GM20000 (cell line): ENCODE data around the gene SPACA9.

ENCODE experiments used
- DNase-seq: peaks from one replicate; pipeline ENCODE4 v3.0.0; 2012; ENCODE audit warnings: low spot score
- TF ChIP-seq, protein P1 (sequence below): IDR thresholded peaks from 2 replicates; pipeline ENCODE4 v1.5.1; 2012; ENCODE audit warnings: mild to moderate bottlenecking, control low read depth; ENCODE audit errors: extremely low read depth, missing control alignments

The SPACA9 gene

DNA sequence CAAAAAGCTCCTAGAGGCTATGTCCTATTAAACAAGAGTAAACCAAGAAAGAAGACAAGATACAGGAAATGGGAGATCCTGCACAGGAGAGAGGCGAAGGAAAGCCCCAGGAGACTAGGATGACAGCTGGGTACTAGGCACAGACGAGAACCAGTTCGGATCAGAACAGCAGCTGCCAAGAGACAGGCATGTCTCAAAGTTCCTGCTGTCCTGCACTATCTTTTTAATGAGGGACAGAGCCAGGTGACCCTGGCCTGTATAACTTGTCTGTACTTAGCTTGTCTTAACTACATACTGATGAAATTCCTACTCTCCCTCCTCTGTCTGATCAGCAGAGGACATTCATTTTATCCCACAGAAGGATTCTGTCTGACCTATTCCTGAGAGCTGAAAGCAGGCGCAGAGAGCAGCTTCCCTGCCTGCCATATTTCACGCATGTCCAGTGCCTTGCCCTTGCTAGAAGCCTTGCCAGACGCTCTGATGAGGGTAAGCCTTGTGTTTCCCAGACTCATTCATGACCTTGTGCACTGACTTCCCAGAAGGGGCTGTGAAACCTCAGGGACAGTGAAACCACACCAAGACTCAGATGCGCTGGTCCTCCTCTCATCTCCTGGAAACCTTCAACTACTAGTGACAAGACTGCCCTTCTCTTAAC, 41.0 kb downstream of the SPACA9 start:
- no peak for DNase-seq
- TF ChIP-seq, protein P1, sequence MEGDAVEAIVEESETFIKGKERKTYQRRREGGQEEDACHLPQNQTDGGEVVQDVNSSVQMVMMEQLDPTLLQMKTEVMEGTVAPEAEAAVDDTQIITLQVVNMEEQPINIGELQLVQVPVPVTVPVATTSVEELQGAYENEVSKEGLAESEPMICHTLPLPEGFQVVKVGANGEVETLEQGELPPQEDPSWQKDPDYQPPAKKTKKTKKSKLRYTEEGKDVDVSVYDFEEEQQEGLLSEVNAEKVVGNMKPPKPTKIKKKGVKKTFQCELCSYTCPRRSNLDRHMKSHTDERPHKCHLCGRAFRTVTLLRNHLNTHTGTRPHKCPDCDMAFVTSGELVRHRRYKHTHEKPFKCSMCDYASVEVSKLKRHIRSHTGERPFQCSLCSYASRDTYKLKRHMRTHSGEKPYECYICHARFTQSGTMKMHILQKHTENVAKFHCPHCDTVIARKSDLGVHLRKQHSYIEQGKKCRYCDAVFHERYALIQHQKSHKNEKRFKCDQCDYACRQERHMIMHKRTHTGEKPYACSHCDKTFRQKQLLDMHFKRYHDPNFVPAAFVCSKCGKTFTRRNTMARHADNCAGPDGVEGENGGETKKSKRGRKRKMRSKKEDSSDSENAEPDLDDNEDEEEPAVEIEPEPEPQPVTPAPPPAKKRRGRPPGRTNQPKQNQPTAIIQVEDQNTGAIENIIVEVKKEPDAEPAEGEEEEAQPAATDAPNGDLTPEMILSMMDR = no peak

DNA sequence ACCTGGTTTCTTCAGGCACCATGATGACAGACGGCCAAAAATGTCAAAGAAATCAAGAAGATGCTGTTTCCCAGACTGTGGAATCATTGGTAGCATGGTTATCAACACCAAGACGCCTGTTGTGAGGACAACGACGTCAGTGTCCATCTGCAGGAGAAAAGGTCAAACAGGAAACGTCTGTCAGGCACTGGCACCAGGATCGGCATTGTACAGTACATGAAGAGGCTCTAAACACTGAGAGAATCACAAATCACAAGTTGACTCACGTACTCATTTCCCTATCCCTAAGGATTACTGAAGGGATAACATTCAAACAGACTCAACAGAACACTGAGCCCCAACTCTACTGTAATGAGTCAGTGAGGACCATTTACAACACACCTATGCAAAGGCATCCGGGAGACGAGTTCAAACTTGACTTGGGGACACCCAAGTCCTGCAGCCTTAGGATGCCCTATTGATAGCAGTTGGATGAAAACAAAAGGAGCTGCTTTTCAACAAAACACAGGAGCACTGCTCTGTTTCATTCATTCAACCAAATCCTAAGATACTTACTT, 44.7 kb downstream of the SPACA9 start:
- TF ChIP-seq, protein P1 = no peak
- DNase-seq = no peak

DNA sequence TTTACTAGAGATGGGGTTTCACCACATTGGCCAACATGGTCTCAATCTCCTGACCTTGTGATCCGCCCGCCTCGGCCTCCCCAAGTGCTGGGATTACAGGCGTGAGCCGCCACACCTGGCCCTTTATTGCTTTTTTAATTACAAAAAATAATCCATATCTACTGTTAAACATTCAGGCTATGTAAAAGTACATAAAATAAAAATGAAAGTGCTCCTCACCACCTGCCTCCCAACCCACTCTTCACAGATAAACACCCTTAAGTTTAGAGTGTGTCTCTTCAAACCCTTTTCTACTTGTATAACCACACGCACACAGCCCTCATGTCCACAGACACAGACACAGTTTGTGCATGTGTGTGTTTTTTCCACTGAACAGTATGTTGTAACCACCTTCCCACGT, 49.0 kb downstream of the SPACA9 start:
- TF ChIP-seq, protein P1 = no peak
- no peak for DNase-seq

DNA sequence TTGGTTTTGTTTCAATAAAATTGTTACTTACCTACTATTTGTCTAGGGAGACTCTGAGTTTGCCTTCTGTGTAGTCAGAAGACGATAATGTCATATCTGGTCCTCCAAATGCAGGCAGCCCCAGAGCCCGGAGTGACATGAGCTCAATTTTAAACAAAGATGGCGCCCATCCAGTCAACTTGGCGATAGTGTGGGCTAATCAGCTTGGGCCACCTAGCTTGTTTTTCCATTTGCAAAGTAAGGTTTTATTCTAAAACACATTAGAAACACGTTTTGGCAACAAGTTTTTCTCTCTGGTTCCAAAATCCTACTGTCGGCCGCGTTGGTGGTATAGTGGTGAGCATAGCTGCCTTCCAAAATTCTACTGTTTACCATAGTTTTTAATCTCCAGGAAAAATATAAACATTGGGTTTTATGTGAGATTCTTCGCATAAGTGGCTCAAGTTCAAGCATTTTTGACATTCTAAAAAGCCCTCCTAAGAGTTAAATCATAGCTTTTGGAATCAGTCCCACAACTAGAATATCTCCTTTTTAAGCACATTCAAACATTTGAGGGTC, 52.6 kb downstream of the SPACA9 start:
- TF ChIP-seq, protein P1 = no peak
- no peak for DNase-seq

DNA sequence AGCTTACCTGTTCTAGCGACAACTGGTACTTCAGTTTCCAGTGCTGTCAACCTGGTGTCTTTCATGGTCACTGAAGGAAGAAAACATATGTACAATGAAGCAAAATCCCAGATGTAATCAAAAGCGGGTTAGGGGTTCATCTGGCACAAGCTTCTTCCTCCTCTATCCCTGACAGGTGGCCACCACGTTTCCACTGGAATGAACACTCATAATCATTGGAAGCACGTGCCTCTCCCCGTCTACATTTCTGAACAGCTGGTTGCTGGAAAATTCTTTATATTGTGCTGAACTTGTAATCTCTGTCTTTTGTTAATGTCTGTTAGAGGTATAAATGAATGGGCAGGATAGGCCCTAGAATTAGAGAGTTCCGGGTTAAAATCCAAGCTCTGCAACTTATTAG, 56.3 kb downstream of the SPACA9 start:
- TF ChIP-seq, protein P1 = no peak
- DNase-seq = no peak

DNA sequence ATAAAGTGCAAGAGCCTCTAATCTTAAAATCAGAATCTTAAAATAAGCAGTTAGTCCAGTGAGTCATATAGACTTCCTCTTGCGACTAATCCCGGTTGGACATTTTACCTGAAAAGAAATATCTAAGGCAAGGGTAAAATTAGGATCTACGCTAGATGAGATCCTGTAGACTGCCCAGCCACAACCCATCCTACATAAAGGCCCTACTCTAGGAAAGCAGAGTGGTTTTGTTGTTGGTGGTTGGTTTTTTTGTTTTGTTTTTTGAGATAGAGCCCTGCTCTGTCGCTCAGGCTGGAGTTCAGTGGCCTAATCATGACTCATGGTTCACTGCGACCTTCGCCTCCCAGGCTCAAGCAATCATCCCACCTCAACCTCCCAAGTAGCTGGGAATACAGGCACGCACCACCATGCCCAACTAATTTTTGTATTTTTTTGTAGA, 58.8 kb downstream of the SPACA9 start:
- TF ChIP-seq, protein P1 = no peak
- no peak for DNase-seq

DNA sequence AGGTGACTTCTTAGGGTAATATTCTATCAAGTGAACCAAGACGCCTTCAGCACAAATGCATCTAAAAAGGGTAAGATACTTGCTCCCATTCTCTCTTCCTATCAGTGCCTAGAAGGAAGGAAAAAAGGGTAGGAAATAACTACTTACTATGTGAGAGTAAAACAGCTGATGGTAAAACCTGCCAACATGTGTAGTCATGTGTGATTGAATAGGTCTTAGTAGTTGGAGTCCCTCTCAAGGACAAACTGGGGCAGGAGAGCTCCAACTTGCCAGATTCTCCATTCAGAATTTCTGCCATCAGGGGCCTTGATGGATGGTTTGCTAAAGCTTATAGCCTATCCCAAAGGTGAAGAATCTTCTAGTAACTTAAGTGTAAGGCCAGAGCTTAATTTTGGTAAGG, 60.5 kb downstream of the SPACA9 start:
- DNase-seq = no peak
- TF ChIP-seq, protein P1 = no peak
